Central memory CD8-positive, alpha-beta T cell (primary cell): ENCODE measurements around the gene GNE.
"Not testable (repeated sequence)": the region's sequence is repeated elsewhere in the genome, so short reads cannot be mapped to it uniquely, and the experiment has no call there.

Source experiments
- ATAC-seq: fragments of 150-1000 bp; cut with Tn5 transposase; replicated peaks from 2 replicates; pipeline ENCODE4 v1.10.0; 2022; ENCODE audit warnings: mild to moderate bottlenecking, moderate FRiP score, moderate number of reproducible peaks; ENCODE audit not compliant: poor library complexity, severe bottlenecking; ENCODE audit errors: extremely low read depth
- DNase-seq, 2 donors: peaks; one replicate each; pipeline ENCODE4 v3.0.0; 2021; ENCODE audit warnings: low spot score in 2 of 2
- H3K27ac Mint-ChIP-seq: one replicate; pipeline ENCODE4 v1.8.0; 2022; ENCODE audit warnings: low read depth, mild to moderate bottlenecking, moderate library complexity, mixed read lengths
- H3K27me3 Mint-ChIP-seq: one replicate; pipeline ENCODE4 v1.8.0; 2022; ENCODE audit warnings: mixed read lengths
- H3K36me3 Mint-ChIP-seq: one replicate; pipeline ENCODE4 v1.8.0; 2022; ENCODE audit warnings: mild to moderate bottlenecking, moderate library complexity, mixed read lengths; ENCODE audit not compliant: insufficient read depth
- H3K4me1 Mint-ChIP-seq: one replicate; pipeline ENCODE4 v1.8.0; 2022; ENCODE audit warnings: mixed read lengths
- H3K4me3 Mint-ChIP-seq: one replicate; pipeline ENCODE4 v1.8.0; 2022; ENCODE audit warnings: mild to moderate bottlenecking, moderate library complexity, mixed read lengths
- H3K9me3 Mint-ChIP-seq: one replicate; pipeline ENCODE4 v1.8.0; 2022; ENCODE audit warnings: mixed read lengths

Gene GNE, protein sequence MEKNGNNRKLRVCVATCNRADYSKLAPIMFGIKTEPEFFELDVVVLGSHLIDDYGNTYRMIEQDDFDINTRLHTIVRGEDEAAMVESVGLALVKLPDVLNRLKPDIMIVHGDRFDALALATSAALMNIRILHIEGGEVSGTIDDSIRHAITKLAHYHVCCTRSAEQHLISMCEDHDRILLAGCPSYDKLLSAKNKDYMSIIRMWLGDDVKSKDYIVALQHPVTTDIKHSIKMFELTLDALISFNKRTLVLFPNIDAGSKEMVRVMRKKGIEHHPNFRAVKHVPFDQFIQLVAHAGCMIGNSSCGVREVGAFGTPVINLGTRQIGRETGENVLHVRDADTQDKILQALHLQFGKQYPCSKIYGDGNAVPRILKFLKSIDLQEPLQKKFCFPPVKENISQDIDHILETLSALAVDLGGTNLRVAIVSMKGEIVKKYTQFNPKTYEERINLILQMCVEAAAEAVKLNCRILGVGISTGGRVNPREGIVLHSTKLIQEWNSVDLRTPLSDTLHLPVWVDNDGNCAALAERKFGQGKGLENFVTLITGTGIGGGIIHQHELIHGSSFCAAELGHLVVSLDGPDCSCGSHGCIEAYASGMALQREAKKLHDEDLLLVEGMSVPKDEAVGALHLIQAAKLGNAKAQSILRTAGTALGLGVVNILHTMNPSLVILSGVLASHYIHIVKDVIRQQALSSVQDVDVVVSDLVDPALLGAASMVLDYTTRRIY

DNA sequence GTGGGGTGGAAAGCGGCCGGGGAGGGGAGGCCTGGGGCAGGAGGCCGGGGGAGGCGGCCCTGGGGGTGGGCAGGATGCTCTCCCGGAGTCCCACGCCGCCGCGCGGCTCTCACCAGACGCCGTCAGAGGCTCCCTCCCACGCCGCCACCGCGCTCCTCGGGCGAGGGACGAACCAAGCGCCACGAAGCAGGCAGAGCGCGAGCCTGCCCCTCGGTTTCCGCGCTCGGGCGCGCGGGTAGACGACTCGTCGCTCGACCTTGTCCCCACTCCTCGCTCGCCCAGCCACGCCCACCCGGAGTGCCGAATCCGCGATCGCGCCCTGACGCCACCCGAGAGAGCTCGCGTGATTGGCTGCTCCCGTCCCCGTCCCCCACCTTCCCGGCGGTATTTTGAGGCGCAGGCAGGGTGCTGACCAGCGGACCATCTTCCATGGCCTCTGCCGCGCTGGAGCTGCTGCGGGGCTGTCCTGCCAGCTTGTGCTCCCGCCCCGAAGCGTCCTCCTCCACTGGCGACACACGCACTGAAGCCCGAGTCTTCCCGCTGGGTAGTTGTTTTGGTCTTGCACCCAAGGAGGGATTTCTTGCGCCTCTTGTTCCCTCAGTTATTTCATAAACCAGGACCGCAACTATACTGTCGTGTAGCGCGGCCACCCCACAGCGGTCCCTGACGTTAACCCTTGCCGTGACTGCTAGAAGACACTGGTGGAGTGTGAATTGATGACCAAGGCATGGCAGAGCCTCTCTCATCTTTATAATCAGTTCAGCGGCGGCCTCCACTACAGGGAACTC, at the start of gene GNE:
TSS of gene GNE (minus strand) at position 241 of the 788 bp plus-strand sequence. CDS start 9,093 bp downstream, outside the sequence.
- Mint-ChIP-seq H3K27me3 (no peaks in the 10 kb centered on the region), H3K4me1 (peaks cover 8% of the 10 kb centered on the region), H3K27ac (peak within 1 kb of the TSS; percentile 92), H3K9me3 (no peaks in the 10 kb centered on the region), H3K36me3 (peaks cover 14% of the 10 kb centered on the region), H3K4me3 (peak within 1 kb of the TSS; percentile 98)
- DNase-seq: peak; percentile 96
- ATAC-seq: peak; percentile 91

DNA sequence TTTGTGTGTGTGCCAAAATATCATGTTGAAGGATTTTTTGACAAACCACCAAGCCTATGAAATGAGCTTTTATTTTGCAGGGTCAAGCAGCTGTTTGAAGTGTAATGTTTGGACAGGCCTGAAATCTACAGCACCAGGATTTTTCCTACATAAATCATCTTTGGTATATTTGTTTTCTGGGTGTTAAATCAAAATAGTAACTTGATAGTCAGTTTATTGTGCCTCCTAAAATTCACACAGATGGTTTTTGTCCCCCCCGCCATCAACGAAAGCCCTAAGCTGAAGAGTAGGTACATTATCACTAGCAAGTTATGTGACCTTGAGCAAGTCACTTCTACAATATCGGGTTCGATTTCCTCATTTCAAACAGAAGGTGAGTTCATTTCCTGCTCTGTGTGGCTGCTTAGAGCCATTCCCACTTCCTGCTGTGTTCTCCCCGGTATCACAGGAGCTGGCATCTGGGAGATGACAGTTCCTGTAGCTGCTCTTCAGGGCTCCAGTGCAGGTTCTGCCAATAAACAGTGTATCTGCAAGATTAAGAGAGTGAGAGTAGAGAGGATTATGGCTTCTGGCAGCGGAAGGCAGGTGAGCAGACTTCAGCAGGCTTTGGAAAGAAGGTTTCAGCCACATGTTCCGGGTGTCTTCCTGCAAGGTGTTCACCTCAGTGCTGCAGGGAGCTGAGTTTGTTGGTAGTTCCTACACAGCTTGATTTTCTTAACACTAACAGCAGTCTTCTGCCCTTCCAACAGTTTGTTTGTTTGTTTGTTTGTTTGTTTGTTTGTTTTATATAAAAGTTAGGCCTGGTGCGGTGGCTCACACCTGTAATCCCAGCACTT, 48.4 kb upstream of the GNE start:
- no peaks in the 10 kb centered on the region for H3K27me3 Mint-ChIP-seq
- peaks cover 2% of the 10 kb centered on the region for H3K36me3 Mint-ChIP-seq
- H3K9me3 Mint-ChIP-seq: no peaks in the 10 kb centered on the region
- no peak for DNase-seq
- no peak overlapping the region for H3K27ac Mint-ChIP-seq
- no peak overlapping the region for H3K4me3 Mint-ChIP-seq
- ATAC-seq: no peak
- peaks cover 6% of the 10 kb centered on the region for H3K4me1 Mint-ChIP-seq

DNA sequence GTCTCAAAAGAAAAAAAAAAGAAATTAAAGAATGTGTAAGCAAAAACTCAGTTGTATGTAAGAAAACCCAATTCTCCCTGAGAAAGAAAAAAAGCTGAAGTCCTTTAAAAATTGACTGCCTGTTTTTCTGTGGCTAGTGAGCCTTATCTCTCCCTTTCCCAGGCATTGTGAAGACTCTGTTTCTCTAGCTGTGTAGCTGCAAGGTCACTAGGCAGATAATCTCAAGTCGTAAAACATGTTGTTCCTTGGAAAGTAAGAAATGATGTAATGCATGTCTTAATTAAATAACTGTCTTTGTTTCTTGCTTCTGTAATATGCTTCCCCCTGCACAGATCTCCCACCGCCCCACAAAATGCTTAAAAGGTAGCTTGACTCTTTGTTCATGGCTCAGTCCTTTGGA, 46.1 kb upstream of the GNE start:
- H3K4me1 Mint-ChIP-seq, H3K27ac Mint-ChIP-seq, DNase-seq, H3K4me3 Mint-ChIP-seq, H3K9me3 Mint-ChIP-seq, ATAC-seq, H3K36me3 Mint-ChIP-seq, H3K27me3 Mint-ChIP-seq: not testable (repeated sequence)

DNA sequence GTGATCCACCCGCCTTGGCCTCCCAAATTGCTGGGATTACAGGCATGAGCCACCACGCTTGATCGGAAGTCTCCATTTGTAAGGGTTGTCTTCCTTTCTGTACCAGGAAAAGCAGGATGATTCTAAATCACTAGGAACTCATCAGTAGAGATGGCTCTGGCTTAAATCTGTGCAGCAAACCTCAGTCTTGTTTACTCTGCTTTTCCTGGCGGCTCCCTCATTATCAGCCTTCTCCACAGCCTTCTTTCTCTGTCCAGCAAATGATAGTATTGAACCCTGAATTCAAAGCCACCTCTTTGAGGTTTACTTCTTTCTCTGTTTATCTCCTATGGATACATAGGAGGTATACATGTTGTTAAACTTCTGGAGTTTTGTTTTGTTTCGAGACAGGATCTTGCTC, 43.0 kb upstream of the GNE start:
- DNase-seq (no peak), ATAC-seq (no peak)
- Mint-ChIP-seq H3K4me1 (no peaks in the 10 kb centered on the region), H3K27me3 (no peaks in the 10 kb centered on the region), H3K9me3 (no peaks in the 10 kb centered on the region), H3K36me3 (peaks cover 1% of the 10 kb centered on the region), H3K4me3 (no peak overlapping the region), H3K27ac (no peak overlapping the region)

DNA sequence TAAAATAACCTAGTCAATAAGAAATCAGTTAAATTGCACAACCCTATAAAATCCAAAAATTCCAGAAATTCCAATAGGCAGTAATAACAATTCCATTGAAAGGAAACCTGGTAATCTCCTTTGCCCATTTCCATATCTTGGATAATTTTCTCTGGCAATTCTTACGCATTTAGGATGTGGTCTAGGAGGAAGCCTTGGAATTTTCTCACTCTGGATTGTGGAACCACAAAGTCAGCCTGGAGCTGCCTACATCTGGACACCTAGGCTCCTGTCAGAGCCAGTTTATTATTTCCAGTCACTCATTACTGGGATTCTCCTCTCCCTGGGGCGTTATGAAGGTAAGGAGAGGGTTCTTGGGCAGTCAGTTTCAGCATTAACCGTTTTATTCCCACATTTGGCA, 40.3 kb upstream of the GNE start:
- no peaks in the 10 kb centered on the region for H3K9me3 Mint-ChIP-seq

DNA sequence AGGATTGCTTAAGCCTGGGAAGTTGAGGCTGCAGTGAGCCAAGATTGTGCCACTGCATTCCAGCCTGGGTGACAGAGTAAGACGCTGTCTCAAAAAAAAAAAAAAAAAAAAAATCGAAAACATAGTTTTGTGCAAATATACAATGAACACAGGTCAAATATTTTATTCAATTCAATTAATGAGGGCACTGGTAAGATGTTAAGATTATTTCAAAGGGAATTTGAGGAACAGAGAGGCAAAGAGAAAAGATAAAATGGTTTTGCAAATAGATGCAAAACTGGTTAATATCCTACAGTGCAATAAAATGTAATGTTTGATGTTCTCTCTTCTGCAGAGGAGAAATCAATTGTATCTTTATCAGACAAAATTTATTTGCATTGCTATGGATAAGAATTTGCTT, 39.5 kb upstream of the GNE start:
- H3K27me3 Mint-ChIP-seq: no peaks in the 10 kb centered on the region
- no peak overlapping the region for H3K4me3 Mint-ChIP-seq
- H3K4me1 Mint-ChIP-seq: no peaks in the 10 kb centered on the region
- no peaks in the 10 kb centered on the region for H3K9me3 Mint-ChIP-seq
- no peak for DNase-seq
- no peak for ATAC-seq
- no peak overlapping the region for H3K27ac Mint-ChIP-seq
- peaks cover 3% of the 10 kb centered on the region for H3K36me3 Mint-ChIP-seq

More for the DNA sequence above, 40.3 kb upstream of the GNE start:
- H3K27ac Mint-ChIP-seq: no peak overlapping the region
- no peaks in the 10 kb centered on the region for H3K27me3 Mint-ChIP-seq
- H3K36me3 Mint-ChIP-seq: peaks cover 1% of the 10 kb centered on the region
- ATAC-seq (no peak), DNase-seq (no peak)
- H3K4me3 Mint-ChIP-seq: no peak overlapping the region
- no peaks in the 10 kb centered on the region for H3K4me1 Mint-ChIP-seq

DNA sequence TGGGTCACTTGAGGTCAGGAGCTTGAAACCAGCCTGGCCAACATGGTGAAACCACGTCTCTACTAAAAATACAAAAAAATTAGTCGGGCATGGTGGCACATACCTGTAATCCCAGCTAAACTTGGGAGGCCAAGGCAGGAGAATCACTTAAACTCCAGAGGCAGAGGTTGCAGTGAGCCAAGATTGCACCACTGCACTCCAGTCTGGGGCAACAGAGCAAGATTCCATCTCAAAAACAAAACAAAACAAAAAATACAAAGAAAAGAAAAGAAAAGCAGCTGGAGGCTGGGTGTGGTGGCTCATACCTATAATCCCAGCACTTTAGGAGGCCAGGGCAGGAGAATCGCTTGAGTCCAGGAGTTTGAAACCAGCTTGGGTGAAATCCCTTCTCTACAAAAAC, 36.7 kb upstream of the GNE start:
- H3K36me3 Mint-ChIP-seq, H3K4me3 Mint-ChIP-seq, H3K9me3 Mint-ChIP-seq, H3K27me3 Mint-ChIP-seq, ATAC-seq, H3K4me1 Mint-ChIP-seq, DNase-seq: not testable (repeated sequence)
- peak overlapping the region; percentile 25 for H3K27ac Mint-ChIP-seq

DNA sequence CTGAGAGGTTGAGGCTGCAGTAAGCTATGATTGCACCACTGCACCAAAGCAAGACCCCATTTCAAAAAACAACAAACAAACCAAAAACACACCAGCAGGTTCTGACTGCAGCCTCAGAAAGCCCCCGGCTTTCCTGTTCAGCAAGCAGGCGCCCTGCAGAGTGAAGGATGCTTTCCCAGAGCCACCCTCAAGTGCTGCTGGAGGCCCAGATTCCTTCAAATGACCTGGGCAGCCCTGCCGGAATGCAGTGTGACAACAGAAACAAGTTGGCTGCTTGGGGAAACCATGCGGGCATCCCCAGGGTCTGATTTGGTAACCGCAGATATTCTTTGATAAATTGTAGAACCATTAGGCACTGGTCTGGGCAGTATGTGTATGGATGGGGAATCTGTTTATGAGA, 35.7 kb upstream of the GNE start:
- no peak overlapping the region for H3K27ac Mint-ChIP-seq

DNA sequence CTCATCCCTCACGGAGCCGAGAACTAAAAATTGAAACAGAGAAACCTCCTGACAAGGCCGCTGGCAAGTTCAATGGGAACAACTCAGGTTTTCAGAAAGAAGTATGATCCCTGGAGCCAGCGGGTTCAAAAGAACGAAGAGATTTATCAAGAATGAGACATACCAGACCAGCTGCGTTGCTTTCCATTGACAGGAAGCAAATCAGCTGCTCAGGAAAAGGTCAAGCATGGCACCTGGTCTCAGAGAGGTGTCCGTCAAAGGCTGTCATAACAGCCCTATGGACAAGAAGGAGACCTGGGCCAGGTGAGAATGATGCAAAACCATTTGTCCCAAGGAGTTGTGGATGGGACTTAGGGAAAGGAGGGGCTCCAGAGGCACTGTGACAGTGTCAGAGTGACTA, 34.9 kb upstream of the GNE start:
- H3K4me1 Mint-ChIP-seq: no peaks in the 10 kb centered on the region
- H3K27me3 Mint-ChIP-seq: no peaks in the 10 kb centered on the region
- DNase-seq (no peak), ATAC-seq (no peak)
- peaks cover 3% of the 10 kb centered on the region for H3K36me3 Mint-ChIP-seq
- H3K27ac Mint-ChIP-seq: no peak overlapping the region
- no peak overlapping the region for H3K4me3 Mint-ChIP-seq
- no peaks in the 10 kb centered on the region for H3K9me3 Mint-ChIP-seq

More for the DNA sequence above, 35.7 kb upstream of the GNE start:
- Mint-ChIP-seq H3K27me3 (no peaks in the 10 kb centered on the region), H3K4me1 (no peaks in the 10 kb centered on the region), H3K36me3 (peaks cover 3% of the 10 kb centered on the region), H3K9me3 (no peaks in the 10 kb centered on the region), H3K4me3 (no peak overlapping the region)
- DNase-seq (no peak), ATAC-seq (no peak)

DNA sequence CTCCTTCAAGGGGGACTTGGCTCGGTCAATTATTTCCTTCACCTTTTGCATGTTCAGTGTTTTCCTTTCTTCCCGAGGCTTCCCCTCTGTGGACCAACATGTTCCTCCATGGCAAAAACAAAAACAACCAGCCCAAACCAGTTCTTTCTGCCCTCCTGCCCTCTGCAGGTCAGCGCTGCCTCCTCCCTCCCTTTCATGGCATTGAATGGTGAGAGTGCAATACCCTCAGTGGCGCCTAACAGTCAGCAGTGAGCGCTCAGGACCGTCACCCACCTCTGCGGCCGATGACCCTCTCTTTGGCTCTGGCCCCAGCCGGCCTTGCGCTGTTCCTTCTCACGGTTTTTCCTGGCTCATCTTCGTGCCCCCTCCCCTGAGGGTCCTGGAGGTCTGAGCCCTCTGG, 34.4 kb upstream of the GNE start:
- no peak overlapping the region for H3K4me3 Mint-ChIP-seq
- H3K4me1 Mint-ChIP-seq: no peaks in the 10 kb centered on the region
- peaks cover 3% of the 10 kb centered on the region for H3K36me3 Mint-ChIP-seq
- H3K27ac Mint-ChIP-seq: no peak overlapping the region
- ATAC-seq (no peak), DNase-seq (no peak)
- no peaks in the 10 kb centered on the region for H3K27me3 Mint-ChIP-seq
- no peaks in the 10 kb centered on the region for H3K9me3 Mint-ChIP-seq

DNA sequence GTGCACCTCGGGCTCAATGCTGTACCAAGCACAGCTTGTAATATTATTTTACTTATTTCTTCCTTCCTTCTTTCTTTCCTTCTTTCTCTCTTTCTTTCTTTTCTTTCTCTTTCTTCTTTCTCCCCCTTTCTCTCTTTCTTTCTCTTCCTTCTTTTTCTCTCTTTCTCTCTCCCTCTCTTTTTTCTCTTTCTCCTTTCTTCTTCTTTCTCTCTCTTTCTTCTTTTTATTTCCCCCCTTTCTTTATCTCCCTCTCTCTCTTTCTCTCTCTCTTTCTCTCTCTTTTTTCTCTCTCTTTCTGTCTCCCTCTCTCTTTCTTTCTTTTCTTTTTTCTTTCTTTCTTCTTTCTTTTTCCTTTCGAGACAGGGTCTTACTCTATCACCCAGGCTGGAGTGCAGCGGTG, 32.7 kb upstream of the GNE start:
- ATAC-seq: no peak
- no peaks in the 10 kb centered on the region for H3K27me3 Mint-ChIP-seq
- H3K27ac Mint-ChIP-seq: no peak overlapping the region
- no peaks in the 10 kb centered on the region for H3K9me3 Mint-ChIP-seq
- H3K4me3 Mint-ChIP-seq: no peak overlapping the region
- no peaks in the 10 kb centered on the region for H3K4me1 Mint-ChIP-seq
- peaks cover 2% of the 10 kb centered on the region for H3K36me3 Mint-ChIP-seq
- DNase-seq: no peak

DNA sequence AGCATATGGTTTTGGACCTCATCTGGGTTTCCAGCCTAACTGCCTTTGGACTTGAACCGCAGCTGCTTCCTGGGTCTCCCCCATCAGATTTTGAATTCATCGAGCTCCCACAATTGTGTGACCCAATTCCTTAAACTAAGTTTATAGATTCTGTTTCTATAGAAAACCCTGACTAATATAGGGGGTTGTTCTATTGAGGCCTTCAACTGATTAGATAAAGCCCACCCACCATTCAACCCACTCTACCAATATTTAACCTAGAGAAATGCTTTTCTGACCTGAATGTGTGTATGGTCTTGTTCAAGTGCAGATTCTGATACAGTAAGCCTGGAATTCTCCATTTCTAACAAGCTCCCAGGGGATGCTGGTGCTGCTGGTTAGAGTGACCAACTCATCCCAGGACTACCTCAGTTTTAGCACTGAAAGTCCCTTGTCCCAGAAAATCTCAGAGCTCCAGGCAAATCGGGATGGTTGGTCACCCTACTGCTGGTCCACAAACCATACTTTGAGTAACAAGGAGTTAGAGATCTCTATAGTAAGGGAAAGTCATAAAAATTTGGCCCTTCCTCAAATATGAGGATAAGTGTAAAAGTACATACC, 31.7 kb upstream of the GNE start:
- no peak for DNase-seq
- Mint-ChIP-seq H3K9me3 (no peaks in the 10 kb centered on the region), H3K27me3 (no peaks in the 10 kb centered on the region), H3K4me1 (no peaks in the 10 kb centered on the region), H3K4me3 (no peak overlapping the region), H3K36me3 (peaks cover 2% of the 10 kb centered on the region), H3K27ac (no peak overlapping the region)
- no peak for ATAC-seq
